Measurements from ENCODE around the gene SMIM24. TPM values are rescaled to one million over a fixed set of nuclear protein-coding genes. Genes with fewer than 3 reads are reported as not detected.
"Not testable (repeated sequence)": the region's sequence is repeated elsewhere in the genome, so short reads cannot be mapped to it uniquely, and the experiment has no call there.

SMIM24 gene
- total RNA-seq, 1 experiment from 2014 or later: not detected

GRCh38 chr19:3431760-3432397, 48.4 kb downstream of the SMIM24 start:
- no peak for DNase-seq (ENCODE audit: low read depth, low spot score)
- in situ Hi-C loops (cut with HindIII; ENCODE audit: low pct_unique_long_range_greater_than_20kb, low sequenced_read_pairs): no loop called here

- DNase-seq (ENCODE audit: low read depth, low spot score); in situ Hi-C loops (cut with HindIII; ENCODE audit: low pct_unique_long_range_greater_than_20kb, low sequenced_read_pairs): not testable (repeated sequence)
Measured at GRCh38 chr19:3430366-3430680, 50.0 kb downstream of the SMIM24 start.

- no peak for DNase-seq (ENCODE audit: low read depth, low spot score)
- in situ Hi-C loops (cut with HindIII; ENCODE audit: low pct_unique_long_range_greater_than_20kb, low sequenced_read_pairs): no loop called here
Measured at GRCh38 chr19:3426433-3426832, 53.9 kb downstream of the SMIM24 start.

Small RNA genes lying within 50 kb of the gene (small RNA-seq; reads per million reads assigned to genes)
- 0 reads per million in 2 experiments for gene RF00212

Other genes with a start within 250 kb of the SMIM24 start
- 4.8 and 5.8 TPM in 2 replicates for gene NFIC, start 113.9 kb downstream of the SMIM24 start, total RNA-seq (2014; rRNA removed; shearing (Covaris generic))
- gene SMIM44, start 2.9 kb upstream of the SMIM24 start, total RNA-seq (2014; rRNA removed; shearing (Covaris generic)): not detected in 2 replicates
- gene DOHH, start 20.1 kb upstream of the SMIM24 start, total RNA-seq (2014; rRNA removed; shearing (Covaris generic)): 13.1 and 13.4 TPM in 2 replicates
- 22.6 and 26.9 TPM in 2 replicates for gene FZR1, start 25.8 kb upstream of the SMIM24 start, total RNA-seq (2014; rRNA removed; shearing (Covaris generic))
- not detected in 2 replicates for gene TEKTIP1, start 58.6 kb upstream of the SMIM24 start, total RNA-seq (2014; rRNA removed; shearing (Covaris generic))
- gene MFSD12, start 77.1 kb upstream of the SMIM24 start, total RNA-seq (2014; rRNA removed; shearing (Covaris generic)): 2,457 and 2,669 TPM in 2 replicates
- gene HMG20B, start 92.4 kb upstream of the SMIM24 start, total RNA-seq (2014; rRNA removed; shearing (Covaris generic)): 550 and 588 TPM in 2 replicates
- 0.29 and 0.45 TPM in 2 replicates for gene GIPC3, start 105.0 kb upstream of the SMIM24 start, total RNA-seq (2014; rRNA removed; shearing (Covaris generic))
- 0.16 and 0.27 TPM in 2 replicates for gene TBXA2R, start 126.3 kb upstream of the SMIM24 start, total RNA-seq (2014; rRNA removed; shearing (Covaris generic))
- gene CACTIN, start 146.3 kb upstream of the SMIM24 start, total RNA-seq (2014; rRNA removed; shearing (Covaris generic)): 15.2 and 16.6 TPM in 2 replicates
- 4.9 and 6.7 TPM in 2 replicates for gene PIP5K1C, start 219.9 kb upstream of the SMIM24 start, total RNA-seq (2014; rRNA removed; shearing (Covaris generic))
- 0.13 and 0.21 TPM in 2 replicates for gene TJP3, start 227.9 kb upstream of the SMIM24 start, total RNA-seq (2014; rRNA removed; shearing (Covaris generic))

Data from SK-MEL-5 (cell line).